Endothelial cell of umbilical vein (primary cell): ENCODE data around the gene SORCS1. TPM values are rescaled to one million over a fixed set of nuclear protein-coding genes. Genes with fewer than 3 reads are reported as not detected.

Source experiments
- BruUV-seq: library from RNA; stranded (reverse); fragments of 400-500 nt; replicated peaks from 2 replicates; lab custom pipeline; 2021; lab: Mats Ljungman, UMichigan
- CTCF ChIA-PET: fragments of 300-600, 350-600 bp; sonication (Branson Sonifier 250); formaldehyde crosslinking; loops from one replicate; lab custom pipeline; 2021; ENCODE audit warnings: antibody characterized with exemption, inconsistent platforms; lab: Charles Lee
- POLR2A ChIA-PET: fragments of 300-600, 350-600 bp; sonication (Branson Sonifier 250); formaldehyde crosslinking; loops from one replicate; lab custom pipeline; 2021; ENCODE audit warnings: antibody characterized with exemption, inconsistent platforms; lab: Charles Lee
- DNase-seq: peaks from one replicate; pipeline ENCODE4 v3.0.0-alpha.2; 2011; ENCODE audit warnings: low read depth, low spot score
- FAIRE-seq: peaks from 2 replicates; lab custom pipeline; 2011; peaks lifted over from hg19 to GRCh38; lab: Jason Lieb, UNC
- H2AFZ ChIP-seq: 2 replicates; pipeline ENCODE4 v1.6.0; 2012; ENCODE audit warnings: low read depth, low read length, control low read depth, inconsistent platforms
- H3K27ac ChIP-seq: 2 replicates; pipeline ENCODE4 v1.5.1; 2011; ENCODE audit warnings: low read depth, mild to moderate bottlenecking, control low read depth, low read length, moderate library complexity; ENCODE audit not compliant: insufficient read depth
- H3K27me3 ChIP-seq, 2 experiments: 2 replicates each; pipeline versions ENCODE4 v1.6.0 to v1.6.1; 2011; ENCODE audit warnings: low read length in 2 of 2, mixed read lengths in 1 of 2; ENCODE audit not compliant: control insufficient read depth in 2 of 2, insufficient read depth in 2 of 2
- H3K36me3 ChIP-seq, 2 experiments: 2 replicates in 1 of 2; 3 replicates in 1 of 2; pipeline ENCODE4 v1.5.1; 2011; ENCODE audit warnings: low read length in 2 of 2, mild to moderate bottlenecking in 1 of 2, moderate library complexity in 1 of 2; ENCODE audit not compliant: control insufficient read depth in 2 of 2, insufficient read depth in 2 of 2; ENCODE audit errors: extremely low read depth in 1 of 2
- H3K4me1 ChIP-seq: 3 replicates; pipeline ENCODE4 v1.5.1; 2011; ENCODE audit warnings: mild to moderate bottlenecking, low read length; ENCODE audit not compliant: control insufficient read depth, insufficient read depth; ENCODE audit errors: extremely low read depth
- H3K4me2 ChIP-seq: 2 replicates; pipeline ENCODE4 v1.6.1; 2011; ENCODE audit warnings: low read length, control low read depth, mixed read lengths; ENCODE audit not compliant: insufficient read depth
- H3K4me3 ChIP-seq, 3 experiments: fragments of 200-600 bp in 1 of 3; sonication (generic), shearing (Covaris generic) in 1 of 3; replicated peaks in 1 of 3; 2 replicates each; pipeline ENCODE4 v1.5.1; 2011 to 2016; ENCODE audit warnings: control low read depth in 3 of 3, low read length in 3 of 3, mild to moderate bottlenecking in 2 of 3, inconsistent platforms in 1 of 3, low read depth in 1 of 3, moderate library complexity in 1 of 3; ENCODE audit not compliant: insufficient read depth in 1 of 3
- H3K79me2 ChIP-seq: 2 replicates; pipeline ENCODE4 v1.6.0; 2012; ENCODE audit warnings: low read length, inconsistent platforms; ENCODE audit not compliant: control insufficient read depth, insufficient read depth
- H3K9ac ChIP-seq: replicated peaks from 2 replicates; pipeline ENCODE3; 2011; ENCODE audit warnings: low read length, control low read depth; ENCODE audit not compliant: insufficient read depth; ENCODE audit errors: extremely low read depth
- H3K9me1 ChIP-seq: replicated peaks from 3 replicates; pipeline ENCODE4 v1.6.0; 2011; ENCODE audit warnings: mild to moderate bottlenecking, low read length; ENCODE audit not compliant: control insufficient read depth, insufficient read depth; ENCODE audit errors: extremely low read depth
- H3K9me3 ChIP-seq: replicated peaks from 2 replicates; pipeline ENCODE4 v1.5.1; 2012; ENCODE audit warnings: low read length, inconsistent platforms; ENCODE audit not compliant: control insufficient read depth, insufficient read depth
- H4K20me1 ChIP-seq: replicated peaks from 2 replicates; pipeline ENCODE3; 2011; ENCODE audit warnings: mild to moderate bottlenecking, low read length; ENCODE audit not compliant: control insufficient read depth, insufficient read depth; ENCODE audit errors: extremely low read depth
- CTCF ChIP-seq, 2 donors: IDR thresholded peaks; 1 replicate in 1 of 2; 2 replicates in 1 of 2; pipeline ENCODE4 v1.5.1; 2011; ENCODE audit warnings: low read length in 2 of 2, mild to moderate bottlenecking in 2 of 2, moderate library complexity in 2 of 2, control low read depth in 1 of 2, inconsistent platforms in 1 of 2, low read depth in 1 of 2; ENCODE audit not compliant: insufficient read depth in 1 of 2; ENCODE audit errors: extremely low read depth in 1 of 2
- EZH2 ChIP-seq: IDR thresholded peaks from 2 replicates; pipeline ENCODE4 v1.6.1; 2012; ENCODE audit warnings: borderline replicate concordance, low read depth, mild to moderate bottlenecking, moderate library complexity, low read length, inconsistent platforms; ENCODE audit not compliant: severe bottlenecking
- FOS ChIP-seq: IDR thresholded peaks from 2 replicates; pipeline ENCODE4 v1.6.1; 2011; ENCODE audit warnings: mild to moderate bottlenecking, low read length, moderate library complexity, borderline replicate concordance; ENCODE audit not compliant: insufficient read depth
- GATA2 ChIP-seq: IDR thresholded peaks from 2 replicates; pipeline ENCODE4 v1.7.0; 2011; ENCODE audit warnings: low read depth, mild to moderate bottlenecking, moderate library complexity, mixed read lengths, low read length; ENCODE audit not compliant: insufficient read length, insufficient read depth
- JUN ChIP-seq: IDR thresholded peaks from 2 replicates; pipeline ENCODE4 v1.6.1; 2011; ENCODE audit warnings: borderline replicate concordance, low read depth; ENCODE audit not compliant: insufficient read length, insufficient read depth
- MAX ChIP-seq: IDR thresholded peaks from 2 replicates; pipeline ENCODE4 v1.6.1; 2011; ENCODE audit not compliant: insufficient read depth, insufficient read length
- MYC ChIP-seq: IDR thresholded peaks from one replicate; pipeline ENCODE4 v1.6.1; 2011; ENCODE audit warnings: mild to moderate bottlenecking, low read depth, low read length
- POLR2A ChIP-seq: IDR thresholded peaks from 2 replicates; pipeline ENCODE4 v1.6.1; 2012; ENCODE audit warnings: low read depth, mild to moderate bottlenecking, control low read depth, low read length
- POLR2AphosphoS5 ChIP-seq: IDR thresholded peaks from 2 replicates; pipeline ENCODE4 v1.6.1; 2012; ENCODE audit warnings: low read depth, mild to moderate bottlenecking, control low read depth, low read length, moderate library complexity; ENCODE audit not compliant: insufficient read depth
- dilution Hi-C: fragments of 300-500 bp; cut with MboI; formaldehyde crosslinking; loops from one replicate; pipeline ENCODE4 v1.15.0; 2019; ENCODE audit warnings: low sequenced_read_pairs; ENCODE audit not compliant: extremely low pct_ligation_motif_present
- intact Hi-C: fragments of 100-400 bp; cut with micrococcal nuclease; formaldehyde crosslinking; loops from one replicate; pipeline ENCODE4 v1.10.0; 2022
- polyA plus RNA-seq, 4 experiments: library from polyadenylated mRNA; depleted of rRNA in 3 of 4; stranded (reverse) in 3 of 4; unstranded in 1 of 4; fragments of >200 nt; gene quantifications; 2 replicates each; pipeline versions ENCODE4 v1.2.1 to v1.2.3, GENCODE V29; 2011 to 2012; ENCODE audit warnings: missing spikeins in 1 of 4
- total RNA-seq: library from RNA; stranded (reverse); gene quantifications from 2 replicates; pipeline ENCODE4 v1.2.3, GENCODE V29; 2021

SORCS1 gene
- total and polyA plus RNA-seq, 2 donors (not counting 3 experiments of a cell fraction or from before 2014, with no cell fraction given), result not detected

- Histone ChIP-seq H3K4me3 (no peak overlapping the region), H3K27ac (no peak overlapping the region), H3K79me2 (no peaks in the 10 kb centered on the region), H3K4me2 (no peak overlapping the region), H3K9me1 (no peaks in the 10 kb centered on the region), H3K9me3 (peaks cover 13% of the 10 kb centered on the region), H3K36me3 (no peaks in the 10 kb centered on the region), H3K27me3 (no peaks in the 10 kb centered on the region), H2AFZ (no peak overlapping the region), H3K9ac (no peak overlapping the region), H3K4me1 (no peaks in the 10 kb centered on the region), H4K20me1 (no peaks in the 10 kb centered on the region)
- intact Hi-C loops, result no loop called here
- POLR2A ChIA-PET, result no interaction called here
- DNase-seq (no peak), FAIRE-seq (no peak)
- TF ChIP-seq GATA2, result no peak
- no peak for TF ChIP-seq MYC
- TF ChIP-seq EZH2, result no peak
- no peak for TF ChIP-seq MAX
- no peak for TF ChIP-seq POLR2A
- TF ChIP-seq POLR2AphosphoS5, result no peak
- no peak for TF ChIP-seq FOS
- TF ChIP-seq CTCF (IDR thresholded peaks at IDR 0.05; ENCODE audit: extremely low read depth in 1 of 2, insufficient read depth in 1 of 2, low read depth in 1 of 2, low read length in 2 of 2), result no peak
- no peak for TF ChIP-seq JUN
- CTCF ChIA-PET, result no interaction called here
- dilution Hi-C loops, result no loop called here
- no TSS peak for BruUV-seq
Observed at GRCh38 chr10:107148906-107149305, 15.6 kb downstream of the SORCS1 start.
